HG03103 (cell line): ENCODE results near the gene NNAT.

Experiments
- ATAC-seq: cut with Tn5 transposase; IDR thresholded peaks from one replicate; pipeline ENCODE4 v1.9.1; 2021; ENCODE audit warnings: low read depth; ENCODE audit not compliant: unreplicated experiment

Gene NNAT

DNA sequence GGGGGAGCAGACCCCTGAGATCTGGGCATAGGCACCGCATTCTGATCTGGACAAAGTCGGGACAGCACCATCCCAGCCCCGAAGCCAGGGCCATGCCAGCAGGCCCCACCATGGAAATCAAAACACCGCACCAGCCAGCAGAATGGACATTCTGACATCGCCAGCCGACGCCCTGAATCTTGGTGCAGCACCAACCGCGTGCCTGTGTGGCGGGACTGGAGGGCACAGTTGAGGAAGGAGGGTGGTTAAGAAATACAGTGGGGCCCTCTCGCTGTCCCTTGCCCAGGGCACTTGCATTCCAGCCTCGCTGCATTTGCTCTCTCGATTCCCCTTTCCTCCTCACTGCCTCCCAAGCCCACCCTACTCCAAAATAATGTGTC lies 2.0 kb downstream of the NNAT start:
- ATAC-seq, result no peak

DNA sequence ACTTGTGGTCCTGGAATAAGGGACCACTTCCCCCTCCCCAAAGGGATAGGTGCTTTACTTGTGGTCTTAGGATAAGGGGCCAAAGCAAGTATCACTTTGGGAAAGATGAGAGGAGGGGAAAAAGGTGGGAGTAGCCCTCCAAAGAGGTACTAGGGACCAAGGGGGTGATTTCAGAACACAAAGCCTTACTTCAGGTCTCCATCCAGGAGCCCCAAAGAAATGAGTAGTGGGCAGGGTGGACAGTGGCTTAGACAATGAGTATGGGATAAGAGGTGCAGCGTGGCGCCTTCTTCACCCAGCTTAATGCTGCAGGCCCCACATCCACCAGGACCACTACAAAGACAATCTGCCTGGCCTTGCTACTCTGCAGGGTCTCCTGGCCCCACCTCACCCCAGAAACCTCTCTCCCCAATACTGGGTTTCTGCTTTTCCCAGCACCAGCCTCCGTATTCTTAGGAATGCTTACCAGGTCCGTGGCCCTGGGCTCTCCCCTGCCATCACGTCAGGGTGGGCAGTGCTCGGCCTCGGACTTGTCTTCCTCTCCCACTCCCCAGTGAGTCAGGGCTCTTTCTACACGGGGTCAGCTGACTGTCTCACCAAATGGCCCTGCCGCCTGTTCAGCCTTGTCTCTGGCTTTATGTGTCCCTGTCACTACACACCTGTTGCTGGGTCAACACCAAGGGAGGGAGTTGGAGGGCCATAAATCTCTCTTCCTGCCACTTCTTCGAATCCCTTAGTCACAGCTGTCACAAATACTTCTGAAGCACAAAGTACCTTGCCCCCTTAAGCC lies 3.1 kb downstream of the NNAT start:
- ATAC-seq, result no peak

DNA sequence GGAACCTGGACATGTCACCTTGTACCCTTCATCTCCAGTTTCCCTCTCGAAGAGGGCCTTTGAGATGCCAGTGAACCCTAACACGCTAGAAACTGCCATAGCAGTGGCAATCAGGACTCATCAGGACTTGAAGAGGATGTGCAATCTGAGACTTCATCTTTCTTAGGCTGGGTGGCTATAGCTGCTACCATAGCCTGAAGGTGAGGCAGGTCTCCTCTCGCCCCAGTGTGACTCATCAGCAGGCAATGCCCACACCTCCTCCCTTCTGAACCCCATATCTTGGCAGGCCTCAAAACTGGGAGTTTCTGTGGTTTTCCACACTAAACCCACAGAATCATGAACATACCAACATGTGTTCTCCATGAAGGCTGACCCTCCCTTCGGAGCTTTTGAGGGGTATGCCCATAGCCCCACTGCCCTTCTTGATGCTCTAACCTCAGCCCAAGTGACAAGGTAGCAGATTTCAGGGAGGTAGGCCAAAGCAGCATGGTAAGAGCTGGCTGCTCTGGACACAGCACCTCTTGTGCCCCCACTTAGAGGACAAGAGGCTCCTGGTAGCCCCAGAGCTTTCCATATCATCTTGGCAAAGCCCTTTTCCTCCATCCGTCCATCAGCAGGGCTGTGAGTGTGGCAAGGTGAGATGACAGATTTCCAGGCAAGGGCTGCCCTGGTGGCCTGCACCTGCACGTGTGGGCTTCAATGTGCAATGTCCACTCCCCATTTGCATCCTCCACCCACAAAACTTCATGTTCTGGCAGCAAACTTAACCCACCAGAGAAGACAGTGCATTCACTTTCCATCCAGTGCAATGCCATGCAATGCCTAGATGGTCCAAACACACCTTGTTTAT lies 4.0 kb downstream of the NNAT start:
- ATAC-seq, result no peak

DNA sequence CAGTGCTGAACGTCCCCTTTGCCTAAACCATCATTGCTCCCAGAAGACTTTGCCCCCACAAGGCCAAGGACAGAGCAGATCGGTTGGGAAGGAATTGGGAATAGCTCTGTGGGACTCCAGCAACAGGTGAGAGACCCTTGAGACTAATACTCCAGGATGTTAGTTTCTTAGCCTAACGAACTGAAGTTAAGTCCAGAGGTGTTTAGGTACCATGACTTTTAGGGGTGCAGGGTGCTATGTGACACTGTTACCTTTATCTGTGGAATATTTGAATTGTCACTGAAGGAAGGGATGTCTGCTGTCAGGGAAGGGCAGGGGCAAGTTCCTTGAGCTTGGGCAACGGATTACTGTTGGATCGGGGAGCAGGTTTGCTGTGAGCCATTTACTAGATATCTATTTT lies 4.8 kb downstream of the NNAT start:
- no peak for ATAC-seq

DNA sequence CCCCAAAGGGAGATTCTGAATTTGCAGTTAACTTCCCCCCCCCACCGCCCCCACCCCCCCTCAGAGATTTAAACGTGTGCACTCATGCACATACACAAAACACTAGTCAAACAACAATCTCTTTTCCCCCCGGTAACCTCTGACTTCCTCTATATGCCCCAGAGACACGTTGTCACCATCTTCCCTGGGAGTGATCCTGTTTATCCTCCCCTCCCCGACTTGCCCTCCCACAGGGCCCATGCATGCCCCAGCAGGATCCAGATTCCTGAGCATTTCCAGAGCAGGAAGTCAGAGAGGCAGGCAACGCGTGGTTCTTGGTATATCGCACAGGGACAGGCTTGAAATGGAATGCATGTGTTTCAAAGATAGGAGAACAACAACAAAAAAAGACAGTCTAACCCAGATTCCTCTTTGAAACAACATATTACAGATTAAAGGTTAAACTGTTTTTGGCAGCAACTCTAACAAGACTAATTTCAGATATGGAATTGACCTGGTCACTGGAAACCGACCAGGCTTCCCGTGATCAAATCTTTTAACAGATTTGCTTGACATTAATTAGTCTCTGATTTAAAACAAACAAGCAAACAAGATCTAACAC lies 5.3 kb downstream of the NNAT start:
- no peak for ATAC-seq

DNA sequence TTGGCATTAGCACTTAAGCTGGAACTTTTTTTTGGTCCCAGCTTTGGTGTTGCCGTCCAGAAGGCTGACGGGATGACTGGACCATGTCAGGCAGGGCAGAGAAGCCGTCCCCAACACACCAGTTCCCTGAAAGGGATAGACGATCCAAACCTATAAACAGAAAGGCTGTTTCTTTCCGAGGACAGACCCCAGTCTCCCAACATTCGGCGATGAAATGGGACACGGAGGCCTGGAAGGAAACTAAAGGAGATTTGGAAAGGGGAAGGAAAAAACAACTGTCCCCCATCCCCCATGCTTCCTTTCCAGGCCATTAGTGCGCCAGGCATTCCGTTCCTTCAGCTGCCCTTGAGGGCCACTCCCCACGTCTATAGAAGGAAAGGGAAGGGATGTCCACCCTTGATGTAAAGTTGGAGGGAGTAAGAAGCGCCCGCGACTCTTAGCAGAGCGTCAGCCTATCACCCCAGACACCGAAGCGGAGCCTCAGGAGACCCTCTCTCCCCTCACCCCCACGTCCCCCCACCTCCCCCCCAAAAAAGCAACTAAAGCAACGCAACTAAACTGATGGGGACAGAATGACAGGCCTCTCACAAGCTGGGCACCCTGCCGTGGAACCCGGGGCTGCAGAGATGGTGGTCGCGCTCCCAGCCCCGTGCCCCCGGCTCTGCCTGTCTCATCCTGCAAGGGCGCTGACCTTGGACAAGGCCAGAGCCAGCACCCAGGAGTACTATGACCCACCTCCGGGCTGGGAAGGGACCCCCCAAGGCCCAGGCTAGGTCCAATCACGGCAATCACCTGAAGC lies 6.0 kb downstream of the NNAT start:
- ATAC-seq, result no peak

DNA sequence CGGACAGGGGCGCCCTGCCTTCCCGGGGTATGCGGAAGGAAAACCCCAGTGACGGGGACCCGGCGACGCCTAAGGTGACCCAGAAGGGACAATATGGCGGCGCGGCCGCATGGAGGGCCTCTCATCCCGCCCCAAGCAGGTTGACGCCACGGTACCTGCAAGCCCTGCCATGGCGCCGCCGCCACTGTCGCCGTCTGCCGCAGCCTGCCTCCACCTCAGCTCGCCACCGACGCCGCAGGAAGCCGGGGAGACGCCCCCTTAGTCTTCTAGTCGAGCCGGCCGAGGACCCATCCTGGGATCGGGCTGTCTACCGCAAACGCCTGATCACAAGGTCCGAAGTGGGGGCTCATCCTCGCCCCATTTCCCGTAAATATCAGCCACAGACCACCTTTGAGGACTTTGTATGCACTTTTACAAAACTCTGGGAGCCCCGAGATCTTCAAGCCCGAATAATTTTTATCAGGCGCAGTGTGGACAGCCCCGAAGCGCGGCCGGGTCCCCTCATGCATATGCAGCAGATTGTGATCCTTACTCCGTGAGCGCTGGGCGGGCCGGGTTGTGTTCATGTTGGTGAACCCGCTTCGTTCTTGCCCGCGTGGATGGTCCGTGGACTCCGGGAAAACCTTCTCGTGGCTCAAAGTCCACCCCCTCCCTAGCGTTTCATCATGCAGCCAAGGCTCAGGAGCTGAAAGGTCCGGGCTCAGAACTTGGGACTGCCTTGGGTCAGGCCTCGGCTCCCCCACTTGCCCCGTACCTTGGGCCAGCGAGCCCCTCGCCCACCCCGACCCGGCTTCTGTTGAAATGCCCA lies 6.8 kb downstream of the NNAT start, which contains the start of gene BLCAP:
BLCAP (minus strand) TSS at position 239 of the 808 bp plus-strand sequence. CDS start 8,702 bp downstream, outside the sequence.
- peak; percentile 62 for ATAC-seq

DNA sequence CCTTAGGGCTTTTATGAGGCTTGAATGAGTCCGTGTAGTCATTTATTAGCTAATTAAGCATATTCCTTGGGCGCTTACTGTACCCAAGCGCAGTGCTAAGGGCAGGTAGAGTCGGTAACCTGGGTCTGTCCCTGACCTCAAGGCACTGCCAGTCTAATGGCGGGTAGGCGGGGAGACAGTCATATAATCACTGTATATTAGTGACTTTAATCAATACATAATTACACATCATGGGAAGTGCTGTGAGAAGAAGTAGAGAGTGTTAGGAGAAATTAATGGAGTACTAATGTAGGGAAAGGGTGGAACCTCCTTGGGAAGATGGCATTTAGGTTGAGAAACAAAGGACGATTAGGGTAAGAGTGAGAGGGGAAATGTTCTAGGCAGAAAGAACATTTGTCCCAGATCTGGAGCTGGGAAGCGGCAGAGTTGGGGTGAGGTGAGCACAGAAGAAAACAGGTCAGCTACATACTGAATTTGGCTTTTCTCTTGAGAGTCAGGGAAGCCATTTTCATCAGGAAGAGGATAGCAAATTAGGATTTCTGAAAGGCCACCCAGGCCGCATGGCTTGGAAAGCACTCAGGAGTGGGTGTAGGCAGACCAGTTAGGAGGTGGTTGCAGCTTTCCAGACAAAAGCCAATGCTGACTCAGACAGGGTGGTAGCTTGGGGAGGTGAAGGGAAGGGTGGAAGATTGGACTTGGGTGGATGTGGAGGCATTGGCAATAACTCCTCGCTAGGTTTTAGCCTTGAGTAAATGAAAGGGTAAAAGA lies 7.6 kb downstream of the NNAT start:
- no peak for ATAC-seq

DNA sequence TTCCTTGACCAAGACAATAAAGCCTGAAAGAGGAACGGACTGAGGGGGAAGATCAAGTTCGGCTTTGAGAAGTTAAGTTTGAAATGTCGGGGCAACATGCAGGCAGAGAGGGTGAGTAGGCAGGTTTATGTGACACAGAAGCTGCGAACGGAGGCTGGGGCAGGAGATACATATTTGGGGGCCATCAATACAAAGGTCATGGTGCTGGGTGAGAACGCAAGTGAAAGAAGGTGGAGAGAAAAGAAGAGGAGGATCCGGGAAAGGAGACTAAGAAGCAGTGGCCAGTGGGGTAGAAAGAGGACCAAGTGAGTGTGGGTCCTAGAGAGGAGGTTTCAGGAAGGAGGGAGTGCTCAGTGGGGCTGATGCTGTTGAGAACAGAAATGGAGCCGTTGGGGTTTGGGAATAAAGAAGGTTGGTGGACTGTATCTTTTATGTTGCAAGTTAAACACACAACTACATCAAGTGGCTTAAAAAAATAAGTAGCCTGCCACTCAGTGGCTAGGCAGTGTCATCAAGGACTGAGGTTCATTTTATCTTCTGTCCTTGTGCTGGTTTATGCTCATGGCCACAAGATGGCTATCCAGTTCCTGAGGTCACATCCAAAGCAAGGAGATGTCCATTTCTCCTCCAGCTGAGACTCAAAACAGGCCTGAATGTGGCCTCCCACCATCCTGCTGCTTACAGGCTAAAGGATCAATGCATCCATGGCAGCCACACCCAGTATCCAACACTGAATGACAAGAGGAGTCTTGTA lies 8.3 kb downstream of the NNAT start:
- ATAC-seq, result no peak

DNA sequence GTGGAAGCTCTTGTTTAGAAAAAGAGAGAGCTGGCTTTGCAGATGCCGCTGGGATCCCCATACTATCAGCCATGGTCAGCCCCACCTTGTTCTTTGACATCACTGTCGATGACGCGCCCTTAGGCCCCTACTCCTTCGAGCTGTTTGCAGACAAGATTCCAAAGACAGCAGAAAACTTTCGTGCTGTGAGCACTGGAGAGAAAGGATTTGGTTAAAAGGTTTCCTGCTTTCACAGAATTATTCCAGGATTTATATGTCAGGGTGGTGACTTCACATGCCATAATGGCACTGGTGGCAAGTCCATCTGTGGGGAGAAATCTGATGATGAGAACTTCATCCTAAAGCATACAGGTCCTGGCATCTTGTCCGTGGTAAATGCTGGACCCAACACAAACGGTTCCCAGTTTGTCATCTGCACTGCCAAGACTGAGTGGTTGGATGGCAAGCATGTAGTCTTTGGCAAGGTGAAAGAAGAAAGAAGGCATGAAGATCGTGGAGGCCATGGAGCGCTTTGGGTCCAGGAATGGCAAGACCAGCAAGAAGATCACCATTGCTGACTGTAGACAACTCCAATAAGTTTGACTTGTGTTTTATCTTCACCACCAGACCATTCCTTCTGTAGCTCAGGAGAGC lies 9.0 kb downstream of the NNAT start:
- ATAC-seq, result no peak

DNA sequence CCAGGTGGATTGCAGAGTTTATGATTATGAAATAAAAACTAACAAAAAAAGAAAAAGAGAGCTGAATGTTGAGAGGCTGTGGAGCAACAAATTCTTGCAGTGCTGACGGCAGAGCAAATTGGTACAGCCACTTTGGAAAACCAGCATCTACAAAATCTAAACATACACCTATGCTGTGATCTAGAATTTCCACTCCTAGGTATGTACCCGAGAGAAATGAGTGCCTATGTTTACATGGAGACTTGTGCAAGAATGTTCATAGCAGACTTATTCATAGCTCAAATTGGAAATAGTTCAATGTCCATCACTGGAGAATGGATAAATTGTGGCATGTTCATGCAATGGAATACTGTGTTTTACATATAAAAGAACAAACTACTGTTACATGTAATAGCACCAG lies 9.6 kb downstream of the NNAT start:
- ATAC-seq, result no peak

DNA sequence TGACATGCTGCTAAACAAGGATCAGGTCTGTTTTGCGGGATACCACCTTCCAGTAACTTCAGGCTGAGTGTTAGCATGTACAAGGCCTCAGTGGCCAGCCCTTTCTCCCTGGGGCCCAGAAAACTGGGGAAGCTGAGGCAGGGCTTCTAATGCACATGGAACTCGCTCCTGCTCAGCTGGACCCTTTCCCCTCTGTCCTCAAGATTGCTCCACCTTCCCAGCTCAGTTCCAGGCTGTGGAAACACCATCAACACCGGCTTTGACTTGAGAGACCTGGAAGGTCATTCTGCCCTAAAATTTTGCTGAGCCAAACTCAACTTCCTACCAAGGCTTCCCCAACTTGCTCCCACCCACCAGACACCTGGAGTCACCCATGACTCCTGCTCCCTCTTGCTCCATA lies 10.8 kb downstream of the NNAT start:
- ATAC-seq, result no peak

DNA sequence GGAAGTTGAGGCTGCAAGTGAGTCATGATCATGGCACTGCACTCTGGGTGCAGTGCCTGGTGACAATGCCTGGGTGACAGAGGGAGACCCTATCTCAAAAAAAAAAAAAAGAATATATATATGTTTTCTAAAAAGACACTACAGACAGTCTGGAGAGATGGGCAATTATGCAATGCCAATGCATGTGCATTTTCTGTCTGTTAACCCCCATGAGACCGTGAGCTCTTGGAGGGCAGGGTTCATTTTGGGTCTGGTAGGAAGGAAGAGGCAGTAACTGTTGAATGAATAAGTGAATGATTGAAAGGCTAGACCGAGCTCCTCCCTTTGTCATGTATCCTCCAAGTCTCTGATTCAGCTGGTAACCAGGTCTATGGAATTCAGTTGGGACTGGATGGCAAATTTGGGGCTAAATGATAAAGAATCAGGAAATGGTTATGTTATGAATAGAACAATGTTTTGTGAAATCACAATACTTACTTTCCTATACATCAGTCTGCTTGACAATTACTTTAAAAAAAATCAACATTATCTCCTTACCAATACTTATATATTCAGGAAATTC lies 12.2 kb downstream of the NNAT start:
- no peak for ATAC-seq

DNA sequence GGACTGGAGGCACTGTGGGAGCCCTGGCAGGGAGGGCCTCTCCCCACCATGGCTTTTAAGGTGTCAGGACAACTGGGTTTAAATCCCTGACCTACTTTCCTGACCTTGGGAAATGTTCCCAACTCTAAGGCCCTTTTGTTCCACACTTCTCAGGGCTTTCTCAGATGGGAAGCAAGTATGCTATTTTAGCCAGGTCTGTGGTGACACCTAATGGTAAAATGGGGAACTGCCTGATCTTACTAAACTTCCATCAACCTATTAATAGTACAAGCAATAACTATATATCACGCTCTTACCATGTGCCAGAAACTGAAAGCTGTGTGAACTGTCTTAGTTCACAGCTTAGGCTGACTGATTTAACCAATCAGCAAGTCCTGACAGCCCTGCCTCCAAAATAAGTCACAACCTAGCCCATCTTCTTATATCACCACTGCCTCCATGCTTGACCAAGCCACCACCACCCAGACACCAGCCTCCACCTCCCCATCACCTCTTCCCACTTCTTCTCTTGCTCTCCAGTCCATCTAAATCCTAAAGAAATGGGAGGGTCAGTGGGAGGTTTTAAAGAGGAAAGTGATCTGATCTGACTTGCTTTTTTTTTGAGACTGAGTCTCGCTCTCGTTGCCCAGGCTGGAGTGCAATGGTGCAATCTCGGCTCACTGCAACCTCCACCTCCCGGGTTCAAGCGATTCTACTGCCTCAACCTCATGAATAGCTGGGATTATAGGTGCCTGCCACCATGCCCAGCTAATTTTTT lies 13.5 kb downstream of the NNAT start:
- peak; percentile 75 for ATAC-seq

DNA sequence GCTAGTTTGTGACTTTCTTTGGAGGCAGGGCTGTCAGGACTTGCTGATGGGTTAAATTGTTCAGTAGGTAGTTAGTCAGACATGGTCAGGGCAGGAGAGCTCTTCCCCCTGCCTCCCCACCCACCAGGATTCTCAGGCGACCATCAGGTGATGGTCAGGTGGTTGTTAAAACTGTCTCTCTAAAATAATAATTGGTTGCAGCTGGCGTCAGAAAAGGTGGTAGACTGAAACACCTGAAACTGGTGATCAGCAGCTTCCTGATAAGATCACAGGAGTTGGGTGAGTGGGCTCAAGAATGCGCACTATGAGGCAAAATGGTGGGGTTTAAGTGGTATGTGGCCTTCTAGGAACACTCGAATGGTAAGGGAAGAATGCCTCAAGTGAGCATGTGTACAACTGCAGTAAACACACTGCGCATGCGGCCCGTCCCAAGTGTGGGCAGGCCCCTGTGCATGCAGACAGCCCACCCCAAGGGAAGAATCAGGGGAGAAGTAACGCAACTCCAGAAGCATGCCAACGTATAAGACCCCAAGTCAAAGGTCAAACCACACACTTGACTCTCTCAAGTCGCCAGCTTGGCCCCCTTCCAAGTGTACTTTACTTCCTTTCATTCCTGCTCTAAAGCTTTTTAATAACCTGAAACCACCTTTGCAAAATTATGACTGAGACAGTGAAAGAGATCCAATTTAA lies 14.5 kb downstream of the NNAT start:
- ATAC-seq, result no peak

DNA sequence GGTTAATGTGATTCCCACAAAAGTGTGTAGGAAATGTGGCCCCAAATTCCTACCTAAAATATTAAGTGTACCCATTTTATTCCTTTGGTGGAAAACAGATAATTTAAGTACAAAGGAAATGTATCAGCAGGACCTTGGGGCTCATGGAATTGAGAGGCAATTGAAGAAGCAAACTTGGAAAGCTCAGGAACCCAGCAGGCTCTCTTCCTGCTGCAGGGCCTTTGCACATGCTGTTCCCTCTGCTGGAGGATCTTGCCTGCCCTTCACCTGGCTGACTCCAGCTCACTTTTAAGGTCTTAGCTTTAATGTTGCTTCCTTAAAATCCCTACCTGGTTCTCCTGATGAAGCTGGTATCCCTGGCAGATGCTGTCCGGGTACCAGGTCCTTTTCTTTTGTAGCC lies 16.5 kb downstream of the NNAT start:
- no peak for ATAC-seq
